Fibroblast of skin of right quadriceps (primary cell): ENCODE results near the gene CENPU.
"Not testable (repeated sequence)": the region's sequence is repeated elsewhere in the genome, so short reads cannot be mapped to it uniquely, and the experiment has no call there.

Source experiments
- DNase-seq: peaks from one replicate; pipeline ENCODE4 v3.0.0-alpha.2; 2013

Gene CENPU

GRCh38 chr4:184750926-184751584 is 17.2 kb upstream of the CENPU start:
- no peak for DNase-seq

- DNase-seq = no peak
Measured at GRCh38 chr4:184748251-184748652, 14.4 kb upstream of the CENPU start.

GRCh38 chr4:184747034-184747830 is 13.3 kb upstream of the CENPU start:
- DNase-seq = no peak

- DNase-seq = peak; percentile 72
Measured at GRCh38 chr4:184745831-184746795, 12.2 kb upstream of the CENPU start.

- DNase-seq = no peak
Measured at GRCh38 chr4:184744236-184744635, 10.3 kb upstream of the CENPU start.

GRCh38 chr4:184743650-184744049 is 9.8 kb upstream of the CENPU start:
- DNase-seq = no peak

GRCh38 chr4:184741651-184742050 is 7.8 kb upstream of the CENPU start:
- not testable (repeated sequence) for DNase-seq

- no peak for DNase-seq
Measured at GRCh38 chr4:184740980-184741391, 7.1 kb upstream of the CENPU start.

GRCh38 chr4:184739575-184739974 is 5.7 kb upstream of the CENPU start:
- not testable (repeated sequence) for DNase-seq

- DNase-seq = no peak
Measured at GRCh38 chr4:184734758-184735157, 862 bp upstream of the CENPU start.

GRCh38 chr4:184732126-184732525 is 1.8 kb downstream of the CENPU start:
- DNase-seq = peak; percentile 14

GRCh38 chr4:184731056-184731455 is 2.8 kb downstream of the CENPU start:
- no peak for DNase-seq

- no peak for DNase-seq
Measured at GRCh38 chr4:184729946-184730345, 4.0 kb downstream of the CENPU start.

- DNase-seq = no peak
Measured at GRCh38 chr4:184728858-184729257, 5.0 kb downstream of the CENPU start.

- no peak for DNase-seq
Measured at GRCh38 chr4:184727430-184727829, 6.5 kb downstream of the CENPU start.

GRCh38 chr4:184722798-184723197 is 11.1 kb downstream of the CENPU start:
- DNase-seq = no peak

GRCh38 chr4:184721254-184721653 is 12.6 kb downstream of the CENPU start:
- DNase-seq = no peak

- DNase-seq = no peak
Measured at GRCh38 chr4:184719407-184719806, 14.5 kb downstream of the CENPU start.

- DNase-seq = no peak
Measured at GRCh38 chr4:184715526-184715925, 18.4 kb downstream of the CENPU start.

- no peak for DNase-seq
Measured at GRCh38 chr4:184713887-184714286, 20.0 kb downstream of the CENPU start.

- DNase-seq = no peak
Measured at GRCh38 chr4:184712322-184712721, 21.6 kb downstream of the CENPU start.

GRCh38 chr4:184706453-184706852 is 27.4 kb downstream of the CENPU start:
- no peak for DNase-seq

GRCh38 chr4:184705692-184706091 is 28.2 kb downstream of the CENPU start:
- DNase-seq = no peak
